HG03135 (cell line): ENCODE measurements around the gene STAT6.

Experiments
- ATAC-seq: cut with Tn5 transposase; IDR thresholded peaks from one replicate; pipeline ENCODE4 v1.9.1; 2021; ENCODE audit warnings: mild to moderate bottlenecking, moderate library complexity; ENCODE audit not compliant: unreplicated experiment

Gene STAT6

DNA sequence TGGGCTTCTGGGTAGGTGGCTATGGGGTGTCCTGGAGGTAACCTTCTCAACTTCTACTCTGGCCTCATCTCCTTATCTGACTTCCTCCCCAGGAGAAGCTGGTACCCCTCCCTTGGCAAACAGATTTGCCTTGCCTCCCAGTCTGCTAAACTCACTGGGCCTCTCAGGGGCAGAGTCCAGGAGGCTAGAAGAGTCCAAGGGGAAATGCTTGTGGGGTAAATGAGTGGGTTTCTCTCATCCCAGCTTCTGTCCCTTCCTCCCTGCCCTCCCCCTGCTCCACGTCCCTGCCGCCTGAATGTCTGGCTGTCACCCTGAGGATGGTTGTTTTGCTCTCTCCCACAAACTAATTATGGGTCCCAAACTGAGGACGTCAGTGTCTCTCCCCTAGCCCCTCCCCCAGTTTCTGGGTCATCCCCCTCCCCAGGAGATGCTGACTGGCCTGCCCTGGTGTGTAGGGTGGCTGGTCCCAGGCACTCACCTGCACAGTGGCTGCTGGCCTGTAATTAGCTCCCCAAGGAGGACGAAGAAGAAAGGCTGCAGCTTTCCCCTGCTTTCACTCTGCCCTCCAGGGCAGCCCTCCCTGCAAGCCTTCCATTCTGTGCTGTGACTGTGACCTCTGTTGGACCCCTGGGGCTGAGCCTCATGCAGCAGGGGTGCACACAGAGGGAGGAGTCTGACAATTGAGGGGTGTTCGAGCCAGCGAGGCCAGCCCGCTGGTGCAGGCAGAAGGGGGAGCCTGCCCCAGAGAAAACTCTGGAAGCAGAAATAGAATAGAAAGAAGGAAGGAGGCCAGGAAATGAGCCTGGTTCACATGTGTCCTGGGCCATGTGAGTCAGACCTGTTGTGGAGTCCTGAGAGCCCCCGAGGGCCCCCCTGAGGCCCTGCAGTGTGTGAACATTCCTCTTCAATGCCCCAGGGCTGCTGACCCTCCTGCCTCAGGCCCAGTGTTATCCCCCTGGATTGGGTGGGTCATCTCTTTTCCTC is 36.1 kb upstream of the STAT6 start, which contains the start of gene LRP1-AS:
LRP1-AS (minus strand) TSS at position 659 of the 984 bp plus-strand sequence.
- no peak for ATAC-seq

- ATAC-seq, result no peak
Measured at GRCh38 chr12:57146092-57146491, 34.9 kb upstream of the STAT6 start.

DNA sequence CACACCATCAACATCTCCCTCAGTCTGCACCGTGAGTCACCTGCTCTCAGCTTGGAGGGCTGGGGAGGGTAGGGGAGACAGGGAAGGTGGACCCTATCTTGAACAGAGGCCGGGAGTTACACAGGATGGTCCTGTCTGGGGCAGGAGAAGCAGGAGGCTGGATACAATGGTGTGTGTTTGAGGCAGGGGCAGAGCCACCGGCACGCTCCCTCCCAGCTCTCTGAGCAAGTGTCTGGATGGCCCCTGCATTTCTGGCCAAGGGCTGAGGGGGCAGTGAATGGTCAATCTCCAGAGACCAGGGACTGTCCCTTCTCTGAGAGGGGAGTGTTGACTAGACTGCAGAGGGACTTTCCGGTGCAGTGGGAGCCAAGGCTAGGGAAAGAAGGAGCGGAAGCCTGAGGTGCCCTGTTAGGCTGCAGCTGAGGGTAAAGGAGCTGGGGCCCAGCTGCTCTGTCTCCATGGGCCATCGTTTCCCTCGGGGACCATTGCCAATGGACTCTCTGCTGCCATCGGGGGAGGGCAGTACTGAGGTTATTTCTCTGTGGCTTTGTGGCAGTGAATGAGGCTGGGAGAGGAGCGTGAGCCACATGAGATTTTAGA is 34.4 kb upstream of the STAT6 start:
- ATAC-seq, result no peak

DNA sequence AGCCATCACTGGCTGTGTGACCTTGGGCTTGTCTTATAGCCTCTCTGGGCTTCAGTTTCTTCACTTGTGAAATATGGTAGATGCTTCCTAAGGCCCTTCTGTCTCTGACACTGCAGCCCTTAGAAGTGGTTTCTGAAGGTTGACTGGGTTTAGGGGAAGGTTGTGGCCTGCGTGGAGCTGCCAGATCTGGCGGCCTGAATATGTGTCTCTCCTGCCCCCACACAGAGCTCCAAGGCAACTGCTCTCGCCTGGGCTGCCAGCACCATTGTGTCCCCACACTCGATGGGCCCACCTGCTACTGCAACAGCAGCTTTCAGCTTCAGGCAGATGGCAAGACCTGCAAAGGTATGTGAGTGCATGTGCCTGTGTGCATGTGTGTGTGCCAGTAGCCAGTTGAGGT is 32.3 kb upstream of the STAT6 start:
- ATAC-seq, result no peak

DNA sequence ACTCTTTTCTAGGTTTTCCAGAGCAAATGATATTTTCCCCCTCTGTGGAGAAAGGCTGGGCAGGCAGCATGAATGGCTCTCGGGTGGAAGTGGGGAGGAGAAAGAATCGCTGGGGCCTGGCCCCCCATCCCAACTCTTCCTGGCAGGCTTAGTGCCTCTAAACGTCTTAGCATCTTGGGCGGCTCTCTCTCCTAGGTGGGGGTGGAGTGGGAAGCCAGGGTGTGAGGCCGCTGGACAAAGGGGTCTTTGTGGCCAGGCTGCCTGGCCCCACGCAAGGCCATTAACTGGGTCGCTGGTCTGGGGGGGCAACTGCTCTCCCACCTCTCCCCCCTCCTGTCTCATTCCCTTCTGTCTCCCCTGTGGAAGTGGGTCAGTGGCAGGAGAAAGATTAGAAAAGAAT is 31.6 kb upstream of the STAT6 start:
- ATAC-seq, result no peak

DNA sequence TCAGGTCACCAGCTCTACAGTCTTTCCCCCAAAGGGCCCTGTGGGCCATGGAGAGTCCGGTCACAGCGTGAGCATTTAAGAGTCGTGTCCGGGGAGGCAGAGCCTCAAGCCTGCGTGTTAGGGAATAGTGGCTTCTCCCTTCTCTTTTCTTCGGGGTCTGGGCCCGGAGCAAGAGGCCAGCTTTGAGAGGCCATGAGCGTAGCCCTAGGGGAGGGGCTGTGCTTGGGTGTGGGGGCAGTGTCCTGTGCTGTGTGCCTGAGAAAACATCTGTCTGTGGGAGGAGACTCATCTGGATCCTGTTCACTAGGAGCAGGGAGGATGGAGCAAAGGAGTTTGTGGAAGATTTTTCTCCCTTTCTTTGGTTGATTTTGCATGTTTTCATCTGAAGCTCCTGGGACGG is 31.0 kb upstream of the STAT6 start:
- ATAC-seq, result no peak

DNA sequence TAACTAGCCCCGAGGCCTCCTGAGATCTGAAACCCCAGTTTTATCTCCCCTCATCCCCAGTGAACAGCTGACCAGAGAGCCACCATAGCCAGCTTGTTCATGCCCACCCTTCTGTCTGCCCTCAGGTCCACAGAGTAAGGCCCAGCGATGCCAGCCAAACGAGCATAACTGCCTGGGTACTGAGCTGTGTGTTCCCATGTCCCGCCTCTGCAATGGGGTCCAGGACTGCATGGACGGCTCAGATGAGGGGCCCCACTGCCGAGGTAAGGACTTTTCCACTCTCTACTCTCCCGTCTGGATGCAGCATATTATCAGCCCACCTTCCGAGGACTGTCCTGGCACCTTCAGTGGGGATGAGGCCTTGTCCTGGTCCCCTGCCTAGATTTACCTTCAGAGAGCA is 30.1 kb upstream of the STAT6 start:
- ATAC-seq, result no peak

GRCh38 chr12:57139796-57140649 is 28.9 kb upstream of the STAT6 start:
- no peak for ATAC-seq

- no peak for ATAC-seq
Measured at GRCh38 chr12:57138526-57139272, 27.5 kb upstream of the STAT6 start.

DNA sequence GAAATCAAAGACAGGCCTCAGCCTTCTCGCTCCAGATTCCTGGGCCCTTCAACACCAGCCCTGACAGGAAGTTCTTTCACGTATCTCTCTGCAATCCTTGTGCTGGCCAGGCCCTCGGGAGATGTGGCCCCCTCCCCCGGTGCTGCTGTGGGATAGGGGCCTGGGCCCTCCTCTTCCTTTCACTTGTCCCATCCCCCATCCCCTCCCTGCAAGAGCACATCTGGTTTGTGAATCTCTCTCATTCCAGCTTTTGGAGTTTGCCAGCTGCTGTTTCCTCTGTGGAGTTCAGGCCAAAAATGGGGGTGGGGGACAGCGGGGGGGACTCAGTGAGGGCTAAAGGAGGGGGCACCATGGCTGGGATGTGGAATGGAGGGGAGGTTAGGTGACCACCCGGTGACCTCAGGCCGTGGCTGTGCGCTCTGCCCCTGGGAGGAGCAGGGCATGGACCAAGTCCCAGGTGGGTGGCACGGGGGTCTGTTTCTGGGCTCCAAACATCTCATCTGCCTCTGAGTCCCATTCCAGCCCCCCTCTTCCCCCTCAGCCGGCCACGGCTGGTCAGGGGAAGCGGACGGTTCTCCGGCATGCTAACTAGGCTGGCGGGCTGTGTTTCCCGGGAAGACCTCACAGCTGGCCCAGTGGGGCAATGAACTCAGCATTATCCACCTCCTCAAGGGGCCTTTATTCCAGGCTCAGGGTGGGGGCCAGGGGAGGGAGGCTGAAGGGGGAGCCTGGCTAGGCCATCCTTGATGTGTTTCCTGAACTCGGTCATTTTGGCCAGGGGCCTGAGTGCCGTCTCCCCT is 24.6 kb upstream of the STAT6 start:
- ATAC-seq, result no peak

DNA sequence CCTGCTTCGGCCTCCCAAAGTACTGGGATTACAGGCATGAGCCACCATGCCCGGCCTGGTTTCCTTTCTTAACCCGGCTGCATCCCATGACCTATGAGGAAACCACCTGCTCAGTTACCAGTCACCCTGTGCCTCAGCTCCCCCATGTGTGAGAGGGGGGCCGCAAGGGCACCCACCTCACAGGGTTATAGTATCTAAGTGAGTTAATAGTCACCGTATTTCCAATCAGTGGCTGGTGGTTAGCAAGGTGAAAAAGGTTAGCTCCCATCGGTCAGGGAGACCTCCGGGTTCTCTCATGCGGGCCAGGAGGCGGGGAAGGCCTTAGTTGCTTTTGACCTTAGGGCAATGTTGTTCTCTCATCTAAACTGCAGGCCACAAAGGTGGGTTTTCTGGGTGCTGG is 23.8 kb upstream of the STAT6 start:
- ATAC-seq, result no peak

GRCh38 chr12:57133916-57134315 is 22.8 kb upstream of the STAT6 start:
- ATAC-seq, result no peak

DNA sequence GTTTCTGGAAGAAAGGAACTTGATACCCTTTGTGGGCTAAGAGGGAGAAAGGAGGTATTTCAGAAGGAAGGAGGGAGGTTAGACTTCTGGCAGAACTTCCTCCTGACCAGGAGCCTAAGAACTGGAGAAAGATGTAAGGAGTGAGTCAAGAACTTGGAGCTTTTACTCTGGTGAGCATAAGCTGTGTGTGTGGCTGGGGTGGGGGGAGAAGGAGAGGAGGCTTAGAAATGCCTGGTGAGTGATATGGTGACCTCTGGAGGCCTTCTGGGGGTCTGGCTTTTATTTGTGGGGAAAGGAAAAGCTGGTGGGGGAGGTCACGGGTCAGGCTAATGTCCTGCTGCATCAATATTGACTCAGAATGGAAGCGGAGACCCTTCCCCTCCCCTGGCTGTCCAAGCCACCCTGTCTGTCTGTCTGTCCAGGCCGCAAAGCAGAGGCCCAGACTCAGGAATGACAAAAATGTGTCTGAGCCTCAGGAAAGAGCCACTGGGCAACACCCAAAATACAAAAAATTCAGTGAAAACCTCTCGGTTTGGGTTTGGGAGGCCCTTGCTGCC is 21.9 kb upstream of the STAT6 start:
- ATAC-seq, result no peak

DNA sequence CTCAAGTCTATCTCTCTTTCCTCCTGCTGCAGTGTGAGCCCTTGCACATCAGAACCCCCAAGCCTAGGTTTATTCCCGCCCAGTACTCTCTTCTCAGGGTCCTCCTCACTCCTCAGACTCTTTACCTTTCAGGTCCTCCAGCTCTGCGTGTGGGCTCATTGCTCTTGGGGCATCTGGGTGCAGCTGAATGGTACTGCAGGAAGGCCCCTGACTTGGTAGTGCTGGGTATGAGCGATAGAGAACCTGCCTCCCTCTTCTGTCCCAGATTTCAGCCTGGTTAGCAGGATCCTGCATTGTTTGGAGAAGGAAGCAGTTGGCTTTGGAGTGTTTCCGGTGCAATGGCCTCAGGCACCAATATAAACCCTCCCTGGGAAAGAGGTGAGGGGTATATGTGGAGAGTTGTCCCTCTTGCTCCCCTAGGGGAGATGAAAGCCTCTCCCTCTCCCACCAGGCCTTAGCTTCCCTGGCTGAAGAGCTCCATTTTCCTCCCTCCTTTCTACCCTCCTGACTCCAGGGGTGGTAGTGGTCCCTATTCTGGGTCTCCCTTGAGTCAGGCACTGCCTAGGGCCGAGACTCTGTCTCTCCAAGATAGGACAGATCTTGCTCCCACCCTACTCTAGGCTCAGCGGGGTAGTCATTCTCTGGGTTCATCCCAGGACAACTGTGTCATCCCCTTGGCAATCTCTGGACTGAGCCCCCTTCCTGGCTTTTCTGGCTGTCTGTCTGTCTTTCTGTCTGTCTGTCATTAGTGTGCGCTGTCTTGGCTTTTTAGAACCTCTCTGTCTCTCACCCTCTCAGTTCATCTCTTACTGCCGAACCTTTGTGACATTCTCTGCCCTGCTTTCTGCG is 21.0 kb upstream of the STAT6 start:
- ATAC-seq, result no peak

DNA sequence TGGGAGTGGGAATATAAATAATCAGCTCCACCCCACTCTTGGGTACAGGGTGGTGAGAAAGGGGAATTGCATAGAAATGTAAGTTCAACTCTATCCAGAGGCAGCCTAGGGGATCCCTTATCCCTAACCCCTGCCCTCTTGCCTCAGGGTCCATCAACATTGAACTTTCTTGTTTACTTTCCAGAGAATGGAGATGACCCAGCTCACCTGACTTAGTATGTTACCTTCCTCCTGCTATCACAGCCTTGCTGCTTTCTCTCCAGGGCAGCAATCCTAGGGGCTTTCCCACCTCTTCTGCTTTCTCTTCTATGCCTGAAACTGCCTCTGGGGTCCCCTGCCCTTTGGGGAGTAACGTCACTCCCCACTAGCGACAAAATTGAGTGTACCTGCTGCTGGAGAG is 19.8 kb upstream of the STAT6 start:
- no peak for ATAC-seq

GRCh38 chr12:57129889-57130288 is 18.7 kb upstream of the STAT6 start:
- no peak for ATAC-seq

DNA sequence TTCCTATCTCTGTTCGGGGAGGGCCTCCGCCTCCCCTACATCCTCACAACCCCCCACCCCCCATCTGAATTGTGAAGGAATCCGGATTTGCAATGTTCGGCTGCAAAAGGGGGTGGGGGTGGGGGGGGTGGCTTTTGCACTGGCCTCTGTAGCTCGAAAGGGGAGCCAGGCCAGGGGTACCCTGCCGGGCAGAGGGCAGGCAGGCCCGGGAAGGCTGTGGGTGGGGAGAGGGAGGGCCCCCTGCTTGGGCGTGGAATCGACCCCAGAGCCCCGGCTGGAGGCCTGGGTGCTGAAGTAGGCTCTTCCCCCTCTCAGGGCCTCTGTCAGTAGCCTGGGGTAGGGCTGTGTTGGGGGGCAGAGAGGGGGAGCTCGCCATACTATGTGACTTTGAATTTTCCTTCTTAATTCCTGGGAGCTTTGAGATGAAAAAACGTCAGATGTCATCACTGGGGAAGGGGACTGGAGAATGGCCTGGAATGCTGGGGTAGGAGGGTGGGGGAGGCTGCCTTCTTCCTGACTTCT is 18.2 kb upstream of the STAT6 start:
- no peak for ATAC-seq

DNA sequence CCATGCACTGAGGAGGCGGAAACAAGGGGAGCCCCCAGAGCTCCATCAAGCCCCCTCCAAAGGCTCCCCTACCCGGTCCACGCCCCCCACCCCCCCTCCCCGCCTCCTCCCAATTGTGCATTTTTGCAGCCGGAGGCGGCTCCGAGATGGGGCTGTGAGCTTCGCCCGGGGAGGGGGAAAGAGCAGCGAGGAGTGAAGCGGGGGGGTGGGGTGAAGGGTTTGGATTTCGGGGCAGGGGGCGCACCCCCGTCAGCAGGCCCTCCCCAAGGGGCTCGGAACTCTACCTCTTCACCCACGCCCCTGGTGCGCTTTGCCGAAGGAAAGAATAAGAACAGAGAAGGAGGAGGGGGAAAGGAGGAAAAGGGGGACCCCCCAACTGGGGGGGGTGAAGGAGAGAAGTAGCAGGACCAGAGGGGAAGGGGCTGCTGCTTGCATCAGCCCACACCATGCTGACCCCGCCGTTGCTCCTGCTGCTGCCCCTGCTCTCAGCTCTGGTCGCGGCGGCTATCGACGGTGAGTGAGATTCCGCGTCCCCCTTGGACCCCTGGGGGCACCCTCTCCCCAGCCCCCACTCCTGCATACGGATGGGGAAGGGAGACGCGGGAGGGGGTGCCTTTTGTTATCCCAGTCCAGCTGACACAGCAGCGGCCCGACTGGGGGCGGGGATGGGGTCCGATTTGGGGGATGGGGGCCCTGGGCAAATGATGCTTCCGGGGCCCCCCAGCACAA is 17.5 kb upstream of the STAT6 start:
- ATAC-seq, result no peak
